ENCODE measurements around the gene ANXA6.

Gene ANXA6

GRCh38 chr5:151122828-151123227, 34.8 kb downstream of the ANXA6 start:
- H3K4me3 ChIP-seq (ENCODE audit: low read depth, low read length): no peak overlapping the region
- no peak for DNase-seq (ENCODE audit: low read depth)
- TF ChIP-seq, protein P1, sequence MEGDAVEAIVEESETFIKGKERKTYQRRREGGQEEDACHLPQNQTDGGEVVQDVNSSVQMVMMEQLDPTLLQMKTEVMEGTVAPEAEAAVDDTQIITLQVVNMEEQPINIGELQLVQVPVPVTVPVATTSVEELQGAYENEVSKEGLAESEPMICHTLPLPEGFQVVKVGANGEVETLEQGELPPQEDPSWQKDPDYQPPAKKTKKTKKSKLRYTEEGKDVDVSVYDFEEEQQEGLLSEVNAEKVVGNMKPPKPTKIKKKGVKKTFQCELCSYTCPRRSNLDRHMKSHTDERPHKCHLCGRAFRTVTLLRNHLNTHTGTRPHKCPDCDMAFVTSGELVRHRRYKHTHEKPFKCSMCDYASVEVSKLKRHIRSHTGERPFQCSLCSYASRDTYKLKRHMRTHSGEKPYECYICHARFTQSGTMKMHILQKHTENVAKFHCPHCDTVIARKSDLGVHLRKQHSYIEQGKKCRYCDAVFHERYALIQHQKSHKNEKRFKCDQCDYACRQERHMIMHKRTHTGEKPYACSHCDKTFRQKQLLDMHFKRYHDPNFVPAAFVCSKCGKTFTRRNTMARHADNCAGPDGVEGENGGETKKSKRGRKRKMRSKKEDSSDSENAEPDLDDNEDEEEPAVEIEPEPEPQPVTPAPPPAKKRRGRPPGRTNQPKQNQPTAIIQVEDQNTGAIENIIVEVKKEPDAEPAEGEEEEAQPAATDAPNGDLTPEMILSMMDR (conservative IDR thresholded peaks at IDR 0.05; ENCODE audit: low read depth, low read length): no peak

GRCh38 chr5:151121665-151122064, 35.9 kb downstream of the ANXA6 start:
- TF ChIP-seq, protein P1 (conservative IDR thresholded peaks at IDR 0.05; ENCODE audit: low read depth, low read length): no peak
- DNase-seq (ENCODE audit: low read depth): no peak
- no peak overlapping the region for H3K4me3 ChIP-seq (ENCODE audit: low read depth, low read length)

GRCh38 chr5:151121095-151121494, 36.5 kb downstream of the ANXA6 start:
- no peak overlapping the region for H3K4me3 ChIP-seq (ENCODE audit: low read depth, low read length)
- TF ChIP-seq, protein P1 (conservative IDR thresholded peaks at IDR 0.05; ENCODE audit: low read depth, low read length): no peak
- DNase-seq (ENCODE audit: low read depth): no peak

DNA sequence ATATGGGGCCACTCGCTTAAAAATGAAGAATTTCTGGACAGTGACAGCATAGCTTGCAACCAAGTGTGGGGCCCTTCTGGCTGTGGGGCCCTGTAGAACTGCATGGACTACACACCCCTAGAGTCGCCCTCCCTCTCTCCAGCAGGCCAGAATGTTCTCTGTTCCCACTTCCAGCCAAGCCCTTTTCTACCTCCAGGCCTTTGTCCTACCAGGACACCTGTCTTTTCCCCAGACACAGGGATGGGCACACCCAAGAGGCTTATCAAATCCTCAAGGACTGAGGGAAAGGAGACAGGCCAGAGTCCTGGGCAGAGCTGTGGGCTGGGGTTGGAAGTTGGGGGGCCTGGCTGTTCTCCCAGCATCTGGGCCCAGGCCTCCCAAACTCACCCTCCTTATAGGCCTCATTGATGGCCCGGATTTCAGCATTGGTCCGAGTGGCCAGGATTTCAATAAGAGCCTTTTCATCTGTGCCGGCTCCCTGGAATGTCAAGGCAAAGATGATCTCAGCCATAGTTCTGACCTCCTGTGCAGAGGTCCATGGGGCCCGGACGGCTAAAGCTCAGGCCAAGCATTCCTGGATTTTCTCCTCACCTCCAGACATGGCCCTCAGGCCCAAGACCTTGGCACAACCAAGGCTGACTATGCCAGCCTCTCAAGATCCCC, 38.5 kb downstream of the ANXA6 start:
- TF ChIP-seq, protein P1 (conservative IDR thresholded peaks at IDR 0.05; ENCODE audit: low read depth, low read length): no peak
- no peak overlapping the region for H3K4me3 ChIP-seq (ENCODE audit: low read depth, low read length)
- DNase-seq (ENCODE audit: low read depth): no peak

DNA sequence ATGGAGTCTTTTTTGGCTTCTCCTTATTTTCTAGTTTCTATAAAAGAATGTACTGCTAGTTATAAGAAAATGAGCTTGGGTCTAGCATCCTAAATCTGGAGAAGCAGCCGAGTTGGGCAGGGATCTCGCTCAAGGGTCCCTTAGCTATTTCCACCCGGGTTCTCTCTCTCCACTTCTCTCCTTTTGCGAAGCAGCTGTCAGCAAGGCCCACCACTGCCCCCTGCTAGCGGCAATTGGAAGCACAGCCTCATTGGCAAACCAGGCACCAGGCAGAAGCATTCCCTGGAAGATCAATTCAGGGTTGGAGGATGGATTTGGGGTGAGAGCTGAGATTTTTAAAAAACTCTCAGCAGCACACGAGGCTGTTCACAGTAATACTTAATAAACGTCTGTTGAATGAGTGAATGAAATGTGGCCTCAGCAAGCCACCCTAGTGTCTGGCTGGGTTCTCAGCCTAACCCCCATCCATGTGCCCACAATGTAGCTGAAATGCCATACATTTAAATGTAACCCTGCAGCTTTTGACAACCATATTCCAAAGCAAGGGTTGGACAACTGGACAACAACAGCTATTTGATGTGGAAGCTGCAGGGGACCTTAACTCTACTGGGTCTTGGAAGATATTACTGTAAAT, 42.2 kb downstream of the ANXA6 start:
- DNase-seq (ENCODE audit: low read depth): peak; percentile 74
- H3K4me3 ChIP-seq (ENCODE audit: low read depth, low read length): no peak overlapping the region
- TF ChIP-seq, protein P1 (conservative IDR thresholded peaks at IDR 0.05; ENCODE audit: low read depth, low read length): peak; percentile 96

DNA sequence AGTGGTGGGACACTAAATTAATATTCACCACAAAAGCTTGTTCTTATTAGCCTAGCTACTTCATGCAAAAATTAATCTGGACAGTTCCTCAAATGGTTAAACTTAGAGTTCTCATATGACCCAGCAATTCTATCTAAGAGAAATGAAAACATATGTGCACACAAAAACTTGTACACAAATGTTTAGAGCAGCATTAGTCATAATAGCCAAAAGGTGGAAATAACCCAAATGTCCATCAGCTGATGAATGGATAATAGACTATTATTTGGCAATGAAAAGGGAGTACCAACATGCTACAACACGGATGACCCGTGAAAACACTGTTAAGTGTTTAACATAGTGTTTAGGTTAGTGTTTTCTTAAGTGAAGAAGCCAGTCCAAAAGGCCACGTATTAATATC, 43.9 kb downstream of the ANXA6 start:
- TF ChIP-seq, protein P1 (conservative IDR thresholded peaks at IDR 0.05; ENCODE audit: low read depth, low read length): no peak

GRCh38 chr5:151110992-151111391, 46.6 kb downstream of the ANXA6 start:
- DNase-seq (ENCODE audit: low read depth): no peak
- no peak overlapping the region for H3K4me3 ChIP-seq (ENCODE audit: low read depth, low read length)
- TF ChIP-seq, protein P1 (conservative IDR thresholded peaks at IDR 0.05; ENCODE audit: low read depth, low read length): no peak

More for the DNA sequence above, 43.9 kb downstream of the ANXA6 start:
- no peak overlapping the region for H3K4me3 ChIP-seq (ENCODE audit: low read depth, low read length)
- no peak for DNase-seq (ENCODE audit: low read depth)

Measured in choroid plexus epithelial cell (primary cell).